ENCODE measurements around the gene DNMT3L. TPM values are rescaled to one million over a fixed set of nuclear protein-coding genes. Genes with fewer than 3 reads are reported as not detected.

The DNMT3L gene
- total and polyA plus RNA-seq, 4 donors, result 0.18 to 0.99 (median 0.25) TPM; not detected in 1

DNA sequence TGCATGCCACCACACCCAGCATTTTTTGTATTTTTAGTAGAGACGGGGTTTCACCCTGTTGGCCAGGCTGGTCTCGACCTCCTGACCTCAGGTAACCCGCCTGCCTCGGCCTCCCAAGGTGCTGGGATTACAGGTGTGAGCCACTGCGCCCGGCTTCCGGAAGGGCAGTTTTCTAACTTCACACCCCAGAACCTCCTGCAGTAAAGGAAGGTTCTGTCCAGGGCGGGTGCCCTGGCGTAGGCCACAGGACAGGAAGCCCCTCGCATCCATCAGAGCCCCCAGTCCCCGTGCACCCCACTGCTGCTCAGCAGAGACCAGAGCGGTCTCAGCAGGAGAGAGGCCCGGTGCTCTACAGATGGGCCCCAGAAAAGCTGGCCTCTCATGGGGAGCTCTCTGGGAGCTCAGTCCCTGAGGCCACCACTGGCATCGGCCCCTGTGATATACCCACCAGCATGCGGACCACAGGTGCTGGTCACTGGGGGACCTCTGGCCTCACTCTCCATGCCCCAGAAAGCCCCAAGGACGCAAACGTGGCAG is 4.1 kb upstream of the DNMT3L start:
- Histone ChIP-seq H3K4me3 (ENCODE audit: low read depth in 1 of 3, low read length in 3 of 3) (no peak overlapping the region), H3K27ac (ENCODE audit: low read depth in 1 of 2, low read length in 2 of 2) (no peak overlapping the region), H3K4me1 (ENCODE audit: control insufficient read depth in 4 of 4, insufficient read depth in 4 of 4, low read length in 3 of 4) (no peaks in the 10 kb centered on the region), H3K9me3 (ENCODE audit: control insufficient read depth in 4 of 4, low read length in 3 of 4) (no peaks in the 10 kb centered on the region), H3K9ac (ENCODE audit: low read depth in 1 of 2, low read length in 2 of 2) (no peak overlapping the region), H3K27me3 (ENCODE audit: control insufficient read depth in 4 of 4, insufficient read depth in 4 of 4, low read length in 3 of 4) (no peaks in the 10 kb centered on the region), H3K36me3 (ENCODE audit: control insufficient read depth in 4 of 4, insufficient read depth in 3 of 4, low read depth in 1 of 4, low read length in 3 of 4) (no peaks in the 10 kb centered on the region)
- WGBS, result 93% methylated on average over 17 of the region's 17 CpGs
- no peak for DNase-seq (ENCODE audit: low spot score)
- TF ChIP-seq TAF1 (conservative IDR thresholded peaks at IDR 0.05) (no peak), JUND (IDR thresholded peaks at IDR 0.05) (no peak), FOXA2 (IDR thresholded peaks at IDR 0.05) (no peak), HNF4A (conservative IDR thresholded peaks at IDR 0.05) (no peak), RAD21 (IDR thresholded peaks at IDR 0.05) (no peak), RXRA (IDR thresholded peaks at IDR 0.05) (no peak), NR2F2 (IDR thresholded peaks at IDR 0.05) (no peak), SP1 (IDR thresholded peaks at IDR 0.05) (no peak), EGR1 (IDR thresholded peaks at IDR 0.05; ENCODE audit: low read depth in 2 of 2) (no peak), HNF4G (IDR thresholded peaks at IDR 0.05) (no peak), FOXA1 (IDR thresholded peaks at IDR 0.05) (no peak), YY1 (IDR thresholded peaks at IDR 0.05) (no peak), GABPA (IDR thresholded peaks at IDR 0.05 in 1 of 2, conservative IDR thresholded peaks at IDR 0.05 in 1 of 2) (no peak)
- TF ChIP-seq, protein P1, sequence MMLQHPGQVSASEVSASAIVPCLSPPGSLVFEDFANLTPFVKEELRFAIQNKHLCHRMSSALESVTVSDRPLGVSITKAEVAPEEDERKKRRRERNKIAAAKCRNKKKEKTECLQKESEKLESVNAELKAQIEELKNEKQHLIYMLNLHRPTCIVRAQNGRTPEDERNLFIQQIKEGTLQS (IDR thresholded peaks at IDR 0.05), result no peak
- TF ChIP-seq, protein P2, sequence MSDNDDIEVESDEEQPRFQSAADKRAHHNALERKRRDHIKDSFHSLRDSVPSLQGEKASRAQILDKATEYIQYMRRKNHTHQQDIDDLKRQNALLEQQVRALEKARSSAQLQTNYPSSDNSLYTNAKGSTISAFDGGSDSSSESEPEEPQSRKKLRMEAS (IDR thresholded peaks at IDR 0.05), result no peak
- TF ChIP-seq, protein P3, sequence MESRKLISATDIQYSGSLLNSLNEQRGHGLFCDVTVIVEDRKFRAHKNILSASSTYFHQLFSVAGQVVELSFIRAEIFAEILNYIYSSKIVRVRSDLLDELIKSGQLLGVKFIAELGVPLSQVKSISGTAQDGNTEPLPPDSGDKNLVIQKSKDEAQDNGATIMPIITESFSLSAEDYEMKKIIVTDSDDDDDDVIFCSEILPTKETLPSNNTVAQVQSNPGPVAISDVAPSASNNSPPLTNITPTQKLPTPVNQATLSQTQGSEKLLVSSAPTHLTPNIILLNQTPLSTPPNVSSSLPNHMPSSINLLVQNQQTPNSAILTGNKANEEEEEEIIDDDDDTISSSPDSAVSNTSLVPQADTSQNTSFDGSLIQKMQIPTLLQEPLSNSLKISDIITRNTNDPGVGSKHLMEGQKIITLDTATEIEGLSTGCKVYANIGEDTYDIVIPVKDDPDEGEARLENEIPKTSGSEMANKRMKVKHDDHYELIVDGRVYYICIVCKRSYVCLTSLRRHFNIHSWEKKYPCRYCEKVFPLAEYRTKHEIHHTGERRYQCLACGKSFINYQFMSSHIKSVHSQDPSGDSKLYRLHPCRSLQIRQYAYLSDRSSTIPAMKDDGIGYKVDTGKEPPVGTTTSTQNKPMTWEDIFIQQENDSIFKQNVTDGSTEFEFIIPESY (IDR thresholded peaks at IDR 0.05), result no peak
- TF ChIP-seq, protein P4, sequence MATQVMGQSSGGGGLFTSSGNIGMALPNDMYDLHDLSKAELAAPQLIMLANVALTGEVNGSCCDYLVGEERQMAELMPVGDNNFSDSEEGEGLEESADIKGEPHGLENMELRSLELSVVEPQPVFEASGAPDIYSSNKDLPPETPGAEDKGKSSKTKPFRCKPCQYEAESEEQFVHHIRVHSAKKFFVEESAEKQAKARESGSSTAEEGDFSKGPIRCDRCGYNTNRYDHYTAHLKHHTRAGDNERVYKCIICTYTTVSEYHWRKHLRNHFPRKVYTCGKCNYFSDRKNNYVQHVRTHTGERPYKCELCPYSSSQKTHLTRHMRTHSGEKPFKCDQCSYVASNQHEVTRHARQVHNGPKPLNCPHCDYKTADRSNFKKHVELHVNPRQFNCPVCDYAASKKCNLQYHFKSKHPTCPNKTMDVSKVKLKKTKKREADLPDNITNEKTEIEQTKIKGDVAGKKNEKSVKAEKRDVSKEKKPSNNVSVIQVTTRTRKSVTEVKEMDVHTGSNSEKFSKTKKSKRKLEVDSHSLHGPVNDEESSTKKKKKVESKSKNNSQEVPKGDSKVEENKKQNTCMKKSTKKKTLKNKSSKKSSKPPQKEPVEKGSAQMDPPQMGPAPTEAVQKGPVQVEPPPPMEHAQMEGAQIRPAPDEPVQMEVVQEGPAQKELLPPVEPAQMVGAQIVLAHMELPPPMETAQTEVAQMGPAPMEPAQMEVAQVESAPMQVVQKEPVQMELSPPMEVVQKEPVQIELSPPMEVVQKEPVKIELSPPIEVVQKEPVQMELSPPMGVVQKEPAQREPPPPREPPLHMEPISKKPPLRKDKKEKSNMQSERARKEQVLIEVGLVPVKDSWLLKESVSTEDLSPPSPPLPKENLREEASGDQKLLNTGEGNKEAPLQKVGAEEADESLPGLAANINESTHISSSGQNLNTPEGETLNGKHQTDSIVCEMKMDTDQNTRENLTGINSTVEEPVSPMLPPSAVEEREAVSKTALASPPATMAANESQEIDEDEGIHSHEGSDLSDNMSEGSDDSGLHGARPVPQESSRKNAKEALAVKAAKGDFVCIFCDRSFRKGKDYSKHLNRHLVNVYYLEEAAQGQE (IDR thresholded peaks at IDR 0.05), result no peak
- TF ChIP-seq, protein P5, sequence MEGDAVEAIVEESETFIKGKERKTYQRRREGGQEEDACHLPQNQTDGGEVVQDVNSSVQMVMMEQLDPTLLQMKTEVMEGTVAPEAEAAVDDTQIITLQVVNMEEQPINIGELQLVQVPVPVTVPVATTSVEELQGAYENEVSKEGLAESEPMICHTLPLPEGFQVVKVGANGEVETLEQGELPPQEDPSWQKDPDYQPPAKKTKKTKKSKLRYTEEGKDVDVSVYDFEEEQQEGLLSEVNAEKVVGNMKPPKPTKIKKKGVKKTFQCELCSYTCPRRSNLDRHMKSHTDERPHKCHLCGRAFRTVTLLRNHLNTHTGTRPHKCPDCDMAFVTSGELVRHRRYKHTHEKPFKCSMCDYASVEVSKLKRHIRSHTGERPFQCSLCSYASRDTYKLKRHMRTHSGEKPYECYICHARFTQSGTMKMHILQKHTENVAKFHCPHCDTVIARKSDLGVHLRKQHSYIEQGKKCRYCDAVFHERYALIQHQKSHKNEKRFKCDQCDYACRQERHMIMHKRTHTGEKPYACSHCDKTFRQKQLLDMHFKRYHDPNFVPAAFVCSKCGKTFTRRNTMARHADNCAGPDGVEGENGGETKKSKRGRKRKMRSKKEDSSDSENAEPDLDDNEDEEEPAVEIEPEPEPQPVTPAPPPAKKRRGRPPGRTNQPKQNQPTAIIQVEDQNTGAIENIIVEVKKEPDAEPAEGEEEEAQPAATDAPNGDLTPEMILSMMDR (IDR thresholded peaks at IDR 0.05; ENCODE audit: low read depth, low read length, missing input control), result no peak

All from liver (tissue), 9 donors.